SK-N-SH treated with all-trans-retinoic acid at 6 μM for 48 hours (cell line): Measurements from ENCODE around the gene TRIM72.

Source experiments
- ATAC-seq: fragments of 200-7000 bp; cut with Tn5 transposase; 3 replicates; pipeline ENCODE4 v1.9.1; 2020; ENCODE audit warnings: mild to moderate bottlenecking, moderate library complexity
- BACH2 ChIP-seq: fragments of 250-450 bp; sonication (Bioruptor Pico); IDR thresholded peaks from 2 replicates; pipeline ENCODE4 v1.9.0; 2021; ENCODE audit warnings: mild to moderate bottlenecking, borderline replicate concordance
- CSDC2 ChIP-seq: fragments of 250-450 bp; sonication (Bioruptor Pico); IDR thresholded peaks from 2 replicates; pipeline ENCODE4 v1.5.0; 2020; ENCODE audit warnings: mild to moderate bottlenecking, moderate library complexity
- ESRRG ChIP-seq: fragments of 250-450 bp; sonication (Bioruptor Pico); IDR thresholded peaks from 2 replicates; pipeline ENCODE4 v1.6.1; 2021; ENCODE audit warnings: mild to moderate bottlenecking
- OSR1 ChIP-seq: fragments of 250-450 bp; sonication (Bioruptor Pico); IDR thresholded peaks from 2 replicates; pipeline ENCODE4 v1.8.0; 2022; ENCODE audit warnings: moderate library complexity, mild to moderate bottlenecking, inconsistent platforms
- PPARA ChIP-seq: fragments of 250-450 bp; sonication (Bioruptor Pico); IDR thresholded peaks from 2 replicates; pipeline ENCODE4 v1.5.0; 2020; ENCODE audit warnings: mild to moderate bottlenecking, borderline replicate concordance
- RARB ChIP-seq: fragments of 250-450 bp; sonication (Bioruptor Pico); IDR thresholded peaks from 2 replicates; pipeline ENCODE4 v1.8.0; 2021; ENCODE audit warnings: mild to moderate bottlenecking, moderate library complexity
- SNAI2 ChIP-seq: fragments of 250-450 bp; sonication (Bioruptor Pico); IDR thresholded peaks from 2 replicates; pipeline ENCODE4 v1.5.0; 2020; ENCODE audit warnings: mild to moderate bottlenecking, moderate library complexity
- TOX ChIP-seq: fragments of 250-450 bp; sonication (Bioruptor Pico); IDR thresholded peaks from 2 replicates; pipeline ENCODE4 v1.8.0; 2021; ENCODE audit warnings: mild to moderate bottlenecking, moderate library complexity, borderline replicate concordance
- ZC3H10 ChIP-seq: fragments of 250-450 bp; sonication (Bioruptor Pico); IDR thresholded peaks from 2 replicates; pipeline ENCODE4 v1.5.1; 2021; ENCODE audit warnings: mild to moderate bottlenecking, moderate library complexity
- ZFP3 ChIP-seq: fragments of 250-450 bp; sonication (Bioruptor Pico); IDR thresholded peaks from 2 replicates; pipeline ENCODE4 v1.5.0; 2020; ENCODE audit warnings: mild to moderate bottlenecking, moderate library complexity
- ZNF565 ChIP-seq: fragments of 450-650 bp; formaldehyde crosslinking; conservative IDR thresholded peaks from 2 replicates; pipeline ENCODE4 v1.5.0; 2020; ENCODE audit warnings: low read depth, mild to moderate bottlenecking, moderate library complexity
- ZNF70 ChIP-seq: fragments of 450-650 bp; formaldehyde crosslinking; IDR thresholded peaks from 2 replicates; pipeline ENCODE4 v1.5.0; 2020; ENCODE audit warnings: mild to moderate bottlenecking, moderate library complexity
- ZNF8 ChIP-seq: fragments of 450-650 bp; formaldehyde crosslinking; IDR thresholded peaks from 2 replicates; pipeline ENCODE4 v1.5.0; 2020; ENCODE audit warnings: mild to moderate bottlenecking, moderate library complexity
- TF ChIP-seq, protein P1 (sequence below): fragments of 250-450 bp; sonication (Bioruptor Pico); IDR thresholded peaks from 2 replicates; pipeline ENCODE4 v1.8.0; 2021; ENCODE audit warnings: low read depth, mild to moderate bottlenecking, moderate library complexity, borderline replicate concordance
- TF ChIP-seq, protein P2 (sequence below): fragments of 250-450 bp; sonication (Bioruptor Pico); IDR thresholded peaks from 2 replicates; pipeline ENCODE4 v1.5.1; 2021; ENCODE audit warnings: mild to moderate bottlenecking, moderate library complexity
- TF ChIP-seq, protein P3 (sequence below): fragments of 250-450 bp; sonication (Bioruptor Pico); IDR thresholded peaks from 2 replicates; pipeline ENCODE4 v1.5.1; 2020; ENCODE audit warnings: low read depth, mild to moderate bottlenecking, moderate library complexity
- TF ChIP-seq, protein P4 (sequence below): fragments of 250-450 bp; sonication (Bioruptor Pico); IDR thresholded peaks from 2 replicates; pipeline ENCODE4 v1.8.0; 2020; ENCODE audit warnings: mild to moderate bottlenecking, moderate library complexity, borderline replicate concordance
- TF ChIP-seq, protein P5 (sequence below): fragments of 250-450 bp; sonication (Bioruptor Pico); IDR thresholded peaks from 2 replicates; pipeline ENCODE4 v1.5.0; 2020; ENCODE audit warnings: mild to moderate bottlenecking, moderate library complexity

The TRIM72 gene

DNA sequence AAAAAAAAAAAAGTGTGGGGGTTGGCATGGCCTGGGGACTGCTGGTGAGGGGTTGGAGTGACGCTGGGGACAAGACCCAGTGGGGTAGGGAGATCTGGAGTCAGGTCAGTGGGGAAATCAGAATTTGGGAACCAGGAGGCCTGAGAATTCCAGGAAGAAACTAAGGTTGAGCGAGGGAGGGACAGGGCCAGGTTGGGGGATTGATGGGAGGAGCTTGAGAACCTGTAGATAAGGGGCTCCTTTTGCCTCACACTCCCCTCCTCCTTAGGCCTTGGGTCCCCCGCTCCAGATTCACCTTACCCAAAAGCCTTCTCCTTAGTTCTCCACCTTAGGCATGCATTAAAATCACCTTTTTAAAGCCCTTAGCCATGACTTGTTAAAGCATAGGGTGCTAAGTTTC lies 11.3 kb downstream of the TRIM72 start:
- ATAC-seq: no peak
- TF ChIP-seq ZNF70 (no peak), OSR1 (CRISPR knock-in tag) (no peak), ZFP3 (no peak), TOX (CRISPR knock-in tag) (no peak), RARB (no peak)
- TF ChIP-seq, protein P1, sequence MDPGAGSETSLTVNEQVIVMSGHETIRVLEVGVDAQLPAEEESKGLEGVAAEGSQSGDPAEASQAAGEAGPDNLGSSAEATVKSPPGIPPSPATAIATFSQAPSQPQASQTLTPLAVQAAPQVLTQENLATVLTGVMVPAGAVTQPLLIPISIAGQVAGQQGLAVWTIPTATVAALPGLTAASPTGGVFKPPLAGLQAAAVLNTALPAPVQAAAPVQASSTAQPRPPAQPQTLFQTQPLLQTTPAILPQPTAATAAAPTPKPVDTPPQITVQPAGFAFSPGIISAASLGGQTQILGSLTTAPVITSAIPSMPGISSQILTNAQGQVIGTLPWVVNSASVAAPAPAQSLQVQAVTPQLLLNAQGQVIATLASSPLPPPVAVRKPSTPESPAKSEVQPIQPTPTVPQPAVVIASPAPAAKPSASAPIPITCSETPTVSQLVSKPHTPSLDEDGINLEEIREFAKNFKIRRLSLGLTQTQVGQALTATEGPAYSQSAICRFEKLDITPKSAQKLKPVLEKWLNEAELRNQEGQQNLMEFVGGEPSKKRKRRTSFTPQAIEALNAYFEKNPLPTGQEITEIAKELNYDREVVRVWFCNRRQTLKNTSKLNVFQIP (CRISPR knock-in tag): no peak
- TF ChIP-seq, all 23 proteins: peak for 0

DNA sequence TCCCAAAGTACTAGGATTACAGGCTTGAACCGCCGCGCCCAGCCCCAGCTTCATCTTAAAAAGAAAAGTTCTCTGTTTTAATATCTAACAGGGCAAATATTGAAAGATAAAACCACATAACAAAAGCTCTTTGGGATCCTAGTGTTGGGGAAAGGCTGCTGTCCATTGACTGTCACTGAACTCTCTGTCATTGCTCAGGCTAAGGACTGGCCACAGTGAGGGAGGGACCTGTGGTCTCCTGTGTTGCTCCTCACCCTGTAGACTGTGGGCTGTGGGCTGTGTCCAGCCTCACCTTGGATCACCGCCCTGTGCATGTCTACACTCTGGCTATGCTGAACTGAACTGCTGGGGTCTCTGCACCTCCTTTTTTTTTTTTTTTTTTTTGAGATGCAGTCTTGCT lies 14.3 kb downstream of the TRIM72 start:
- TF ChIP-seq ZNF8 (CRISPR knock-in tag): no peak
- TF ChIP-seq, protein P1 (CRISPR knock-in tag): no peak
- no peak for TF ChIP-seq ZC3H10 (CRISPR knock-in tag)
- no peak for TF ChIP-seq ZNF565 (CRISPR knock-in tag)
- no peak for TF ChIP-seq PPARA (CRISPR knock-in tag)
- TF ChIP-seq CSDC2 (CRISPR knock-in tag): no peak
- TF ChIP-seq, protein P2, sequence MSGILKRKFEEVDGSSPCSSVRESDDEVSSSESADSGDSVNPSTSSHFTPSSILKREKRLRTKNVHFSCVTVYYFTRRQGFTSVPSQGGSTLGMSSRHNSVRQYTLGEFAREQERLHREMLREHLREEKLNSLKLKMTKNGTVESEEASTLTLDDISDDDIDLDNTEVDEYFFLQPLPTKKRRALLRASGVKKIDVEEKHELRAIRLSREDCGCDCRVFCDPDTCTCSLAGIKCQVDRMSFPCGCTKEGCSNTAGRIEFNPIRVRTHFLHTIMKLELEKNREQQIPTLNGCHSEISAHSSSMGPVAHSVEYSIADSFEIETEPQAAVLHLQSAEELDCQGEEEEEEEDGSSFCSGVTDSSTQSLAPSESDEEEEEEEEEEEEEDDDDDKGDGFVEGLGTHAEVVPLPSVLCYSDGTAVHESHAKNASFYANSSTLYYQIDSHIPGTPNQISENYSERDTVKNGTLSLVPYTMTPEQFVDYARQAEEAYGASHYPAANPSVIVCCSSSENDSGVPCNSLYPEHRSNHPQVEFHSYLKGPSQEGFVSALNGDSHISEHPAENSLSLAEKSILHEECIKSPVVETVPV (CRISPR knock-in tag): no peak
- TF ChIP-seq, protein P3, sequence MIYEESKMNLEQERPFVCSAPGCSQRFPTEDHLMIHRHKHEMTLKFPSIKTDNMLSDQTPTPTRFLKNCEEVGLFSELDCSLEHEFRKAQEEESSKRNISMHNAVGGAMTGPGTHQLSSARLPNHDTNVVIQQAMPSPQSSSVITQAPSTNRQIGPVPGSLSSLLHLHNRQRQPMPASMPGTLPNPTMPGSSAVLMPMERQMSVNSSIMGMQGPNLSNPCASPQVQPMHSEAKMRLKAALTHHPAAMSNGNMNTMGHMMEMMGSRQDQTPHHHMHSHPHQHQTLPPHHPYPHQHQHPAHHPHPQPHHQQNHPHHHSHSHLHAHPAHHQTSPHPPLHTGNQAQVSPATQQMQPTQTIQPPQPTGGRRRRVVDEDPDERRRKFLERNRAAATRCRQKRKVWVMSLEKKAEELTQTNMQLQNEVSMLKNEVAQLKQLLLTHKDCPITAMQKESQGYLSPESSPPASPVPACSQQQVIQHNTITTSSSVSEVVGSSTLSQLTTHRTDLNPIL (CRISPR knock-in tag): no peak
- ATAC-seq: no peak

DNA sequence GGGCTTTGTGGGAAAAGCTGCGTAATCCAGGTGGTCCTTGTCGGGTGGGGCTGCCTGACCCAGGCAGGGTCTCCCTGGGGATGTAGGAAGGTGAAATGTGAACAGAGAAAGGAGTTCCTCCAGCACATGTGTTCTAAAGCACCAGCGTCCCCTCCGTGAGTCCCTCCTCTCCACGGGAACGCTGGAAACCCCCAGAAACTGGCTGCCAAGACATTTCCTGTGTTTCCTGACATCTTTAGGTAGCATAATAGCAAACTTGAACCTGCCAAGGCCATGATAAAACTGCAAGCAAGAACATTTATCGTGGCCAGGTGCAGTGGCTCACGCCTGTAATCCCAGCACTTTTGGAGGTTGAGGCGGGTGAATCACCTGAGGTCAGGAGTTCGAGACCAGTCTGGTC lies 15.6 kb downstream of the TRIM72 start:
- TF ChIP-seq OSR1 (CRISPR knock-in tag) (no peak), SNAI2 (CRISPR knock-in tag) (no peak), PPARA (CRISPR knock-in tag) (no peak), CSDC2 (CRISPR knock-in tag) (no peak), ZFP3 (no peak), ZC3H10 (CRISPR knock-in tag) (no peak), ZNF70 (no peak), RARB (no peak), ESRRG (CRISPR knock-in tag) (no peak), BACH2 (CRISPR knock-in tag) (no peak)
- TF ChIP-seq, protein P1 (CRISPR knock-in tag): no peak
- TF ChIP-seq, protein P4, sequence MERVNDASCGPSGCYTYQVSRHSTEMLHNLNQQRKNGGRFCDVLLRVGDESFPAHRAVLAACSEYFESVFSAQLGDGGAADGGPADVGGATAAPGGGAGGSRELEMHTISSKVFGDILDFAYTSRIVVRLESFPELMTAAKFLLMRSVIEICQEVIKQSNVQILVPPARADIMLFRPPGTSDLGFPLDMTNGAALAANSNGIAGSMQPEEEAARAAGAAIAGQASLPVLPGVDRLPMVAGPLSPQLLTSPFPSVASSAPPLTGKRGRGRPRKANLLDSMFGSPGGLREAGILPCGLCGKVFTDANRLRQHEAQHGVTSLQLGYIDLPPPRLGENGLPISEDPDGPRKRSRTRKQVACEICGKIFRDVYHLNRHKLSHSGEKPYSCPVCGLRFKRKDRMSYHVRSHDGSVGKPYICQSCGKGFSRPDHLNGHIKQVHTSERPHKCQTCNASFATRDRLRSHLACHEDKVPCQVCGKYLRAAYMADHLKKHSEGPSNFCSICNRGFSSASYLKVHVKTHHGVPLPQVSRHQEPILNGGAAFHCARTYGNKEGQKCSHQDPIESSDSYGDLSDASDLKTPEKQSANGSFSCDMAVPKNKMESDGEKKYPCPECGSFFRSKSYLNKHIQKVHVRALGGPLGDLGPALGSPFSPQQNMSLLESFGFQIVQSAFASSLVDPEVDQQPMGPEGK: no peak
- TF ChIP-seq, protein P5, sequence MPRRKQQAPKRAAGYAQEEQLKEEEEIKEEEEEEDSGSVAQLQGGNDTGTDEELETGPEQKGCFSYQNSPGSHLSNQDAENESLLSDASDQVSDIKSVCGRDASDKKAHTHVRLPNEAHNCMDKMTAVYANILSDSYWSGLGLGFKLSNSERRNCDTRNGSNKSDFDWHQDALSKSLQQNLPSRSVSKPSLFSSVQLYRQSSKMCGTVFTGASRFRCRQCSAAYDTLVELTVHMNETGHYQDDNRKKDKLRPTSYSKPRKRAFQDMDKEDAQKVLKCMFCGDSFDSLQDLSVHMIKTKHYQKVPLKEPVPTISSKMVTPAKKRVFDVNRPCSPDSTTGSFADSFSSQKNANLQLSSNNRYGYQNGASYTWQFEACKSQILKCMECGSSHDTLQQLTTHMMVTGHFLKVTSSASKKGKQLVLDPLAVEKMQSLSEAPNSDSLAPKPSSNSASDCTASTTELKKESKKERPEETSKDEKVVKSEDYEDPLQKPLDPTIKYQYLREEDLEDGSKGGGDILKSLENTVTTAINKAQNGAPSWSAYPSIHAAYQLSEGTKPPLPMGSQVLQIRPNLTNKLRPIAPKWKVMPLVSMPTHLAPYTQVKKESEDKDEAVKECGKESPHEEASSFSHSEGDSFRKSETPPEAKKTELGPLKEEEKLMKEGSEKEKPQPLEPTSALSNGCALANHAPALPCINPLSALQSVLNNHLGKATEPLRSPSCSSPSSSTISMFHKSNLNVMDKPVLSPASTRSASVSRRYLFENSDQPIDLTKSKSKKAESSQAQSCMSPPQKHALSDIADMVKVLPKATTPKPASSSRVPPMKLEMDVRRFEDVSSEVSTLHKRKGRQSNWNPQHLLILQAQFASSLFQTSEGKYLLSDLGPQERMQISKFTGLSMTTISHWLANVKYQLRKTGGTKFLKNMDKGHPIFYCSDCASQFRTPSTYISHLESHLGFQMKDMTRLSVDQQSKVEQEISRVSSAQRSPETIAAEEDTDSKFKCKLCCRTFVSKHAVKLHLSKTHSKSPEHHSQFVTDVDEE (CRISPR knock-in tag): no peak
- ATAC-seq: no peak
